A673 (cell line): ENCODE measurements around the gene UQCRC2.

Experiments used
- EZH2 ChIP-seq: fragments of 200-600 bp; sonication (generic); IDR thresholded peaks from 2 replicates; pipeline ENCODE4 v1.6.1; 2017; ENCODE audit warnings: borderline replicate concordance, low read depth, mild to moderate bottlenecking, mixed read lengths, antibody characterized with exemption, low read length; ENCODE audit not compliant: poor library complexity, severe bottlenecking
- TF ChIP-seq, protein P1 (sequence below): fragments of 300-800, 200-600 bp; sonication (generic); conservative IDR thresholded peaks from 2 replicates; pipeline ENCODE4 v1.5.1; 2017; ENCODE audit warnings: low read depth, mild to moderate bottlenecking, antibody characterized with exemption, low read length, moderate library complexity, mixed read lengths

GRCh38 chr16:21963887-21964286, 10.7 kb downstream of the UQCRC2 start:
- TF ChIP-seq, protein P1, sequence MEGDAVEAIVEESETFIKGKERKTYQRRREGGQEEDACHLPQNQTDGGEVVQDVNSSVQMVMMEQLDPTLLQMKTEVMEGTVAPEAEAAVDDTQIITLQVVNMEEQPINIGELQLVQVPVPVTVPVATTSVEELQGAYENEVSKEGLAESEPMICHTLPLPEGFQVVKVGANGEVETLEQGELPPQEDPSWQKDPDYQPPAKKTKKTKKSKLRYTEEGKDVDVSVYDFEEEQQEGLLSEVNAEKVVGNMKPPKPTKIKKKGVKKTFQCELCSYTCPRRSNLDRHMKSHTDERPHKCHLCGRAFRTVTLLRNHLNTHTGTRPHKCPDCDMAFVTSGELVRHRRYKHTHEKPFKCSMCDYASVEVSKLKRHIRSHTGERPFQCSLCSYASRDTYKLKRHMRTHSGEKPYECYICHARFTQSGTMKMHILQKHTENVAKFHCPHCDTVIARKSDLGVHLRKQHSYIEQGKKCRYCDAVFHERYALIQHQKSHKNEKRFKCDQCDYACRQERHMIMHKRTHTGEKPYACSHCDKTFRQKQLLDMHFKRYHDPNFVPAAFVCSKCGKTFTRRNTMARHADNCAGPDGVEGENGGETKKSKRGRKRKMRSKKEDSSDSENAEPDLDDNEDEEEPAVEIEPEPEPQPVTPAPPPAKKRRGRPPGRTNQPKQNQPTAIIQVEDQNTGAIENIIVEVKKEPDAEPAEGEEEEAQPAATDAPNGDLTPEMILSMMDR = no peak
- TF ChIP-seq EZH2 = no peak
